Left ventricle myocardium inferior (tissue), 1 donor: ENCODE results near the gene NUF2. TPM values are rescaled to one million over a fixed set of nuclear protein-coding genes. Genes with fewer than 3 reads are reported as not detected.
"Not testable (repeated sequence)": the region's sequence is repeated elsewhere in the genome, so short reads cannot be mapped to it uniquely, and the experiment has no call there.

Source experiments
- DNase-seq: peaks from one replicate; pipeline ENCODE4 v3.0.0-alpha.2; 2020
- H3K27ac ChIP-seq: fragments of 200-600 bp; replicated peaks from 2 replicates; pipeline ENCODE4 v1.8.0; 2021
- H3K27me3 ChIP-seq: fragments of 200-600 bp; 2 replicates; pipeline ENCODE4 v1.8.0; 2021; ENCODE audit warnings: low read depth
- H3K36me3 ChIP-seq: fragments of 200-600 bp; 2 replicates; pipeline ENCODE4 v1.8.0; 2021
- H3K4me1 ChIP-seq: fragments of 200-600 bp; 2 replicates; pipeline ENCODE4 v1.8.0; 2021
- H3K4me3 ChIP-seq: fragments of 200-600 bp; 2 replicates; pipeline ENCODE4 v1.8.0; 2021; ENCODE audit warnings: mild to moderate bottlenecking, moderate library complexity
- H3K9me3 ChIP-seq: fragments of 200-600 bp; replicated peaks from 2 replicates; pipeline ENCODE4 v1.8.0; 2021
- intact Hi-C: fragments of 100-400 bp; cut with micrococcal nuclease; formaldehyde crosslinking; loops from one replicate; pipeline ENCODE4 v1.11.0; 2022
- total RNA-seq: library from RNA; stranded (reverse); fragmentation: NEBNext Ultra II Directional; extraction: Animal tissue kit (Norgen Biotek cat#: 25700); gene quantifications from one replicate; pipeline ENCODE4 v1.2.1, GENCODE V29; 2021
- TF ChIP-seq, protein P1 (sequence below): fragments of 200-600 bp; IDR thresholded peaks from 2 replicates; pipeline ENCODE4 v1.8.0; 2021; ENCODE audit warnings: antibody characterized with exemption, mild to moderate bottlenecking, borderline replicate concordance
- donor health status: DM: no; HTN: yes; CAD: no; lungs with severe emphysema.

NUF2 gene
- total RNA-seq, 1 donor from 2014 or later = 1.0 TPM

GRCh38 chr1:163290025-163290640 lies 31.6 kb upstream of the NUF2 start:
- Histone ChIP-seq H3K27ac (no peak overlapping the region), H3K4me3 (no peak overlapping the region), H3K9me3 (peaks cover 3% of the 10 kb centered on the region), H3K27me3 (no peaks in the 10 kb centered on the region), H3K36me3 (no peaks in the 10 kb centered on the region), H3K4me1 (no peaks in the 10 kb centered on the region)
- TF ChIP-seq, protein P1, sequence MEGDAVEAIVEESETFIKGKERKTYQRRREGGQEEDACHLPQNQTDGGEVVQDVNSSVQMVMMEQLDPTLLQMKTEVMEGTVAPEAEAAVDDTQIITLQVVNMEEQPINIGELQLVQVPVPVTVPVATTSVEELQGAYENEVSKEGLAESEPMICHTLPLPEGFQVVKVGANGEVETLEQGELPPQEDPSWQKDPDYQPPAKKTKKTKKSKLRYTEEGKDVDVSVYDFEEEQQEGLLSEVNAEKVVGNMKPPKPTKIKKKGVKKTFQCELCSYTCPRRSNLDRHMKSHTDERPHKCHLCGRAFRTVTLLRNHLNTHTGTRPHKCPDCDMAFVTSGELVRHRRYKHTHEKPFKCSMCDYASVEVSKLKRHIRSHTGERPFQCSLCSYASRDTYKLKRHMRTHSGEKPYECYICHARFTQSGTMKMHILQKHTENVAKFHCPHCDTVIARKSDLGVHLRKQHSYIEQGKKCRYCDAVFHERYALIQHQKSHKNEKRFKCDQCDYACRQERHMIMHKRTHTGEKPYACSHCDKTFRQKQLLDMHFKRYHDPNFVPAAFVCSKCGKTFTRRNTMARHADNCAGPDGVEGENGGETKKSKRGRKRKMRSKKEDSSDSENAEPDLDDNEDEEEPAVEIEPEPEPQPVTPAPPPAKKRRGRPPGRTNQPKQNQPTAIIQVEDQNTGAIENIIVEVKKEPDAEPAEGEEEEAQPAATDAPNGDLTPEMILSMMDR = no peak
- intact Hi-C loops = no loop called here
- DNase-seq = no peak

- H3K36me3 ChIP-seq = no peaks in the 10 kb centered on the region
- peaks cover 3% of the 10 kb centered on the region for H3K9me3 ChIP-seq
- no peaks in the 10 kb centered on the region for H3K4me1 ChIP-seq
- H3K27ac ChIP-seq = no peak overlapping the region
- TF ChIP-seq, protein P1 = no peak
- no peaks in the 10 kb centered on the region for H3K27me3 ChIP-seq
- no peak for DNase-seq
- intact Hi-C loops = no loop called here
- no peak overlapping the region for H3K4me3 ChIP-seq
Observed at GRCh38 chr1:163291461-163291860, 30.3 kb upstream of the NUF2 start.

DNA sequence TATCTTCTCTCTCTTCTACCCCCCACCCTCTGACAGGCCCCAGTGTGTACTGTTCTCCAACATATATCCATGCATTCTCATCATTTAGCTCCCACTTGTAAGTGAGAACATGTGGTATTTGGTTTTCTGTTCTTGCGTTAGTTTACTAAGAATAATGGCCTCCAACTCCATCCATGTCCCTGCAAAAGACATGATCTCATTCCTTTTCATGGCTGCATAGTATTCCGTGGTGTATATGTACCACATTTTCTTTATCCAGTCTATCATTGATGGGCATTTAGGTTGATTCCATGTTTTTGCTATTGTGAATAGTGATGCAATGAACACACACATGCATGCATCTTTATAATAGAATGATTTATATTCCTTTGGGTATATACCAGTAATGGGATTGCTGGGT lies 29.6 kb upstream of the NUF2 start:
- H3K4me3 ChIP-seq, intact Hi-C loops, H3K36me3 ChIP-seq, H3K27me3 ChIP-seq, H3K27ac ChIP-seq, DNase-seq, H3K9me3 ChIP-seq, H3K4me1 ChIP-seq: not testable (repeated sequence)

DNA sequence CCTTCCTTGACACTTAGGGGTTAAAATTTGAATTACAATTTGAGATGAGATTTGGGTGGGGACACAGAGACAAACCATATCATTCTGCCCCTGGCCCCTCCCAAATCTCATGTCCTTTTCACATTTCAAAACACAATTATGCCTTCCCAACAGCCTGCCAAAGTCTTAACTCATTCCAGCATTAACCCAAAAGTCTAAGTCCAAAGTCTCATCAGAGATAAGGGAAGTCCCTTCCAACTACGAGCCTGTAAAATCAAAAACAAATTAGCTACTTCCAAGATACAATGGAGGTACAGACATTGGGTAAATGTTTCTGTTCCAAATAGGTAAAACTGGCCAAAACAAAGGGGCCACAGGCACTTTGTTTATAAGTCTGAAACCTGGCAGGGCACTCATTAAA lies 28.3 kb upstream of the NUF2 start:
- intact Hi-C loops, H3K4me3 ChIP-seq, H3K9me3 ChIP-seq, H3K27ac ChIP-seq, H3K4me1 ChIP-seq, DNase-seq, H3K27me3 ChIP-seq, H3K36me3 ChIP-seq: not testable (repeated sequence)

DNA sequence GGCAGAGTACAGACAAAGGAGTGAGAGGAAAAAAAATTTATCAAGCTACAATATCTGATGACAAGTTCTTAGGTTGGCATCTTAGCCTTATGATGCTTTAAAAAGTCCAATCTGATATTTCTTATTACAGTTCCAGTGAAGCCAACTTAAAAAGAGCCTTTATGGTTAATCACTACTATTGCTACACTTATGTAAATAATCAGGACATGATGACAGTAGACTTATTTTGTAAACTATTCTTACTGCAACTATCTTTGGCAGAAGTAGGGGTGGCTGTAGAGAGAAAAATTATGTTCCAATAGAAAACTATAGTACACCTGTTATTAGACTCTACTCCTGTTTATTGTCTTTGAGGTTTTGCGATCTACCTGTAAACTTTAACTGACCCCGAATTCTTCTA lies 25.8 kb upstream of the NUF2 start:
- peaks cover 3% of the 10 kb centered on the region for H3K9me3 ChIP-seq
- TF ChIP-seq, protein P1 = no peak
- peaks cover 5% of the 10 kb centered on the region for H3K36me3 ChIP-seq
- H3K27me3 ChIP-seq = no peaks in the 10 kb centered on the region
- H3K4me1 ChIP-seq = peaks cover 10% of the 10 kb centered on the region
- intact Hi-C loops = no loop called here
- H3K27ac ChIP-seq = no peak overlapping the region
- DNase-seq = no peak
- no peak overlapping the region for H3K4me3 ChIP-seq

DNA sequence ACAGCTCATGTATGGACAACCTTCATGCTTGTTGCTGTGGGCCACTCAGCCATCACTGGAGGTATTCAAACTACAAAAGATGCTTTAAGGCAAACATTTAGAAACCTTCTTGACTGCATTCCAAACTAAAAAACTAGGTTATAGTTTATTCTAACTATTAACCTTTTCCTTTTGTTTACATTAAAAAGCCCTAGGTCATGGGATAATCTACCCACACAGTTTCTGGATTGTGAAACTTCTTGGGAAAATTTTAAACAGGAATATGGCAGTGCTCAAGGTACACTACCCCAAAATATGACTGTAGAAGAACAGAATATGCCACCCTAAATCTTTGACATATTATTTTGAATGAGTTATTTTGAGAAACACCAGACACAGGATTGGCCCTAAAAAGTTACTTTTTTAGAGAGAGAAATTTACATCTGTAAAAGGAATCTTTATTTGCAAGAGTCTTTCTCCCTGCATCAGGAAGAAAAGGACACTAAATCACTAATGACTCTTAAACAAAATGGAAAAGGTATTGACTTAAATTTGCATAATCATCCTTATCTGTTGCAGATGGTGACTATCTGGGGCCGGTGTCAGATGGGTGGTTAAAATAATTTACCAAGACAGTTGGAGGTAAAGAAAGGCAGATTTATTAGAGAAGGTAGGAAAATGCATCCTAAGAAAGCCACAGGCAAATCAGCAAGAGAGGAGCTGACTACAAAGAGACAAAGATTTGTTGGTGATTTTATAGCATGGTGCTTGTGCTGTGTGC lies 25.1 kb upstream of the NUF2 start:
- Histone ChIP-seq H3K4me3 (no peak overlapping the region), H3K27ac (no peak overlapping the region), H3K36me3 (peaks cover 5% of the 10 kb centered on the region), H3K9me3 (peaks cover 3% of the 10 kb centered on the region), H3K27me3 (no peaks in the 10 kb centered on the region), H3K4me1 (peaks cover 10% of the 10 kb centered on the region)
- DNase-seq = no peak
- intact Hi-C loops = no loop called here
- TF ChIP-seq, protein P1 = no peak
